ENCODE data around the gene TCEAL3. TPM values are rescaled to one million over a fixed set of nuclear protein-coding genes. Genes with fewer than 3 reads are reported as not detected.
"Not testable (repeated sequence)": the region's sequence is repeated elsewhere in the genome, so short reads cannot be mapped to it uniquely, and the experiment has no call there.

Gene TCEAL3
- total RNA-seq, 2 experiments from 2014 or later = 5.6 to 7.9 TPM

DNA sequence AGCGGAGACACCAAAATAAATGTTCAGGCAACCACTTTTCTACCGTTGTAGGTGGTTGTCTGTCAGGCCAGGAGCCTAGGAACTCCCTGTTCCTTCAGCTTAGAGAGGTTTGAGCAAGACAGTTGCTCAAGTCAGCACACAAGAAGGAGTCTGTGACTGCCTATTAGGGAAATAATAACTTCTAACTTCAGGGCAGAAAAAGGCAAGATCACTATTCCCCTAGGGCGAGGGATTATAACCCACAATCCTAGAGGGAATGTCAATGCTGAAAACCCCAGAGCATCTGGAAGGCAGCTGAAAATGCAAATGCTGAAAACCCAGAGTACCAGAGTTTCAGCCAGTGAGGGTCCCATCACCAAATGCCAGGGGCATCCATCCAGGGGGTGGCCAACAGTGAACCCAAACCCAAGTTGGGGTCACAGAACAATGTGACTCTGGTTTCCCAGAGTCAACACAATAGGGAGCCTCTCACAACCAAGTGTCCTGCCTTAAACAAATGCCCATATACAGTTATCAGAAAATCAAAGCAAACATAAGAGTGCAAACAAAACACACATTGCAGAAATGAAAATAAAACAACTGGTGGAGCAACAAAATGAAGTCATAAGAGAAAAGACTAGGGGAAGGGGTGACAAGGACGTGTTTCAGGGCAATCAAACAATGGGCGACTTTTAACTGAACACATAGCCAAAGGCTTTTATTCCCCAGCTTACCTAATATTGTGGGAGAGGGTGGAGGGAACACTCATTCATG, 51.1 kb downstream of the TCEAL3 start:
- ChIA-PET CTCF (no interaction called here), POLR2A (no interaction called here)
- ATAC-seq = no peak
- Mint-ChIP-seq H3K4me1 (ENCODE audit: low read depth) (no peaks in the 10 kb centered on the region), H3K36me3 (ENCODE audit: low read depth) (no peaks in the 10 kb centered on the region), H3K27me3 (peaks cover 5% of the 10 kb centered on the region), H3K4me3 (no peak overlapping the region), H3K9me3 (no peaks in the 10 kb centered on the region), H3K27ac (no peak overlapping the region)
- TF ChIP-seq, protein P1, sequence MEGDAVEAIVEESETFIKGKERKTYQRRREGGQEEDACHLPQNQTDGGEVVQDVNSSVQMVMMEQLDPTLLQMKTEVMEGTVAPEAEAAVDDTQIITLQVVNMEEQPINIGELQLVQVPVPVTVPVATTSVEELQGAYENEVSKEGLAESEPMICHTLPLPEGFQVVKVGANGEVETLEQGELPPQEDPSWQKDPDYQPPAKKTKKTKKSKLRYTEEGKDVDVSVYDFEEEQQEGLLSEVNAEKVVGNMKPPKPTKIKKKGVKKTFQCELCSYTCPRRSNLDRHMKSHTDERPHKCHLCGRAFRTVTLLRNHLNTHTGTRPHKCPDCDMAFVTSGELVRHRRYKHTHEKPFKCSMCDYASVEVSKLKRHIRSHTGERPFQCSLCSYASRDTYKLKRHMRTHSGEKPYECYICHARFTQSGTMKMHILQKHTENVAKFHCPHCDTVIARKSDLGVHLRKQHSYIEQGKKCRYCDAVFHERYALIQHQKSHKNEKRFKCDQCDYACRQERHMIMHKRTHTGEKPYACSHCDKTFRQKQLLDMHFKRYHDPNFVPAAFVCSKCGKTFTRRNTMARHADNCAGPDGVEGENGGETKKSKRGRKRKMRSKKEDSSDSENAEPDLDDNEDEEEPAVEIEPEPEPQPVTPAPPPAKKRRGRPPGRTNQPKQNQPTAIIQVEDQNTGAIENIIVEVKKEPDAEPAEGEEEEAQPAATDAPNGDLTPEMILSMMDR (IDR thresholded peaks at IDR 0.05) = no peak
- DNase-seq = no peak
- intact Hi-C loops (cut with micrococcal nuclease) = no loop called here

DNA sequence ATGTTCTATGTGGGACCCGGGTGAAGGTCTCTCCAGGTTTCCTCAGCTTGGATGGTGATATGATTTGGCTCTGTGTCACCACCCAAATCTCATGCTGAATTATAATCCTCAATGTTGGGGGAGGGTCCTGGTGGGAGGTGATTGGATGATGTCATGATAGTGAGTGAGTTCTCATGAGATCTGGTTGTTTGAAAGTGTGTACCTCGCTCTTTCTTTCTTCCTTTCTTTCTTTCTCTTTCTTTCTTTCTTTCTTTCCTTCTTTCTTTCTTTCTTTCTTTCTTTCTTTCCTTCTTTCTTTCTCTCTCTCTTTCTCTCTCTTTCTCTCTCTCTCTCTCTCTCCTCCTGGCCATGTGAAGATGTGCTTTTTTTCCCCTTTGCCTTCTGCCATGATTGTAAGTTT, 51.7 kb downstream of the TCEAL3 start:
- POLR2A ChIA-PET, H3K27ac Mint-ChIP-seq: not testable (repeated sequence)

More for the DNA sequence above, 51.7 kb downstream of the TCEAL3 start:
- H3K27me3 Mint-ChIP-seq; H3K4me3 Mint-ChIP-seq; ATAC-seq; CTCF ChIA-PET; H3K36me3 Mint-ChIP-seq (ENCODE audit: low read depth); DNase-seq; H3K9me3 Mint-ChIP-seq; intact Hi-C loops (cut with micrococcal nuclease); H3K4me1 Mint-ChIP-seq (ENCODE audit: low read depth): not testable (repeated sequence)

Other genes with a start within 250 kb of the TCEAL3 start
- gene BEX3, start 231.4 kb upstream of the TCEAL3 start, total RNA-seq = 10 to 100 TPM; 30.8 to 35.1 TPM
- under 1 TPM; 0.18 to 0.58 TPM for gene RAB40A, start 88.5 kb upstream of the TCEAL3 start, total RNA-seq
- 10 to 100 TPM; 15.8 to 18.7 TPM for gene TCEAL4, start 22.4 kb upstream of the TCEAL3 start, total RNA-seq
- 1 to 10 TPM; 6.5 to 7.7 TPM for gene TCEAL1, start 21.0 kb downstream of the TCEAL3 start, total RNA-seq
- gene MORF4L2, start 78.7 kb downstream of the TCEAL3 start, total RNA-seq = 100 to 1,000 TPM; 234 to 239 TPM
- gene TMEM31, start 102.9 kb downstream of the TCEAL3 start, total RNA-seq = 1 to 10 TPM in 1 of 2 experiments, under 1 TPM in 1; 0.52 to 1.1 TPM
- gene PLP1, start 168.9 kb downstream of the TCEAL3 start, total RNA-seq = not detected
- gene RAB9B, start 224.3 kb downstream of the TCEAL3 start, total RNA-seq = under 1 TPM; 0.38 to 0.45 TPM